Endothelial cell of umbilical vein (primary cell): ENCODE data around the gene CFAP65. TPM values are rescaled to one million over a fixed set of nuclear protein-coding genes. Genes with fewer than 3 reads are reported as not detected.

Source experiments
- BruUV-seq: library from RNA; stranded (reverse); fragments of 400-500 nt; replicated peaks from 2 replicates; lab custom pipeline; 2021; lab: Mats Ljungman, UMichigan
- CTCF ChIA-PET: fragments of 300-600, 350-600 bp; sonication (Branson Sonifier 250); formaldehyde crosslinking; loops from one replicate; lab custom pipeline; 2021; ENCODE audit warnings: antibody characterized with exemption, inconsistent platforms; lab: Charles Lee
- POLR2A ChIA-PET: fragments of 300-600, 350-600 bp; sonication (Branson Sonifier 250); formaldehyde crosslinking; loops from one replicate; lab custom pipeline; 2021; ENCODE audit warnings: antibody characterized with exemption, inconsistent platforms; lab: Charles Lee
- DNase-seq: peaks from one replicate; pipeline ENCODE4 v3.0.0-alpha.2; 2011; ENCODE audit warnings: low read depth, low spot score
- FAIRE-seq: peaks from 2 replicates; lab custom pipeline; 2011; peaks lifted over from hg19 to GRCh38; lab: Jason Lieb, UNC
- H2AFZ ChIP-seq: 2 replicates; pipeline ENCODE4 v1.6.0; 2012; ENCODE audit warnings: low read depth, low read length, control low read depth, inconsistent platforms
- H3K27ac ChIP-seq: 2 replicates; pipeline ENCODE4 v1.5.1; 2011; ENCODE audit warnings: low read depth, mild to moderate bottlenecking, control low read depth, low read length, moderate library complexity; ENCODE audit not compliant: insufficient read depth
- H3K27me3 ChIP-seq, 2 experiments: 2 replicates each; pipeline versions ENCODE4 v1.6.0 to v1.6.1; 2011; ENCODE audit warnings: low read length in 2 of 2, mixed read lengths in 1 of 2; ENCODE audit not compliant: control insufficient read depth in 2 of 2, insufficient read depth in 2 of 2
- H3K36me3 ChIP-seq, 2 experiments: 2 replicates in 1 of 2; 3 replicates in 1 of 2; pipeline ENCODE4 v1.5.1; 2011; ENCODE audit warnings: low read length in 2 of 2, mild to moderate bottlenecking in 1 of 2, moderate library complexity in 1 of 2; ENCODE audit not compliant: control insufficient read depth in 2 of 2, insufficient read depth in 2 of 2; ENCODE audit errors: extremely low read depth in 1 of 2
- H3K4me1 ChIP-seq: 3 replicates; pipeline ENCODE4 v1.5.1; 2011; ENCODE audit warnings: mild to moderate bottlenecking, low read length; ENCODE audit not compliant: control insufficient read depth, insufficient read depth; ENCODE audit errors: extremely low read depth
- H3K4me2 ChIP-seq: 2 replicates; pipeline ENCODE4 v1.6.1; 2011; ENCODE audit warnings: low read length, control low read depth, mixed read lengths; ENCODE audit not compliant: insufficient read depth
- H3K4me3 ChIP-seq, 3 experiments: fragments of 200-600 bp in 1 of 3; sonication (generic), shearing (Covaris generic) in 1 of 3; replicated peaks in 1 of 3; 2 replicates each; pipeline ENCODE4 v1.5.1; 2011 to 2016; ENCODE audit warnings: control low read depth in 3 of 3, low read length in 3 of 3, mild to moderate bottlenecking in 2 of 3, inconsistent platforms in 1 of 3, low read depth in 1 of 3, moderate library complexity in 1 of 3; ENCODE audit not compliant: insufficient read depth in 1 of 3
- H3K79me2 ChIP-seq: 2 replicates; pipeline ENCODE4 v1.6.0; 2012; ENCODE audit warnings: low read length, inconsistent platforms; ENCODE audit not compliant: control insufficient read depth, insufficient read depth
- H3K9ac ChIP-seq: replicated peaks from 2 replicates; pipeline ENCODE3; 2011; ENCODE audit warnings: low read length, control low read depth; ENCODE audit not compliant: insufficient read depth; ENCODE audit errors: extremely low read depth
- H3K9me1 ChIP-seq: replicated peaks from 3 replicates; pipeline ENCODE4 v1.6.0; 2011; ENCODE audit warnings: mild to moderate bottlenecking, low read length; ENCODE audit not compliant: control insufficient read depth, insufficient read depth; ENCODE audit errors: extremely low read depth
- H3K9me3 ChIP-seq: replicated peaks from 2 replicates; pipeline ENCODE4 v1.5.1; 2012; ENCODE audit warnings: low read length, inconsistent platforms; ENCODE audit not compliant: control insufficient read depth, insufficient read depth
- H4K20me1 ChIP-seq: replicated peaks from 2 replicates; pipeline ENCODE3; 2011; ENCODE audit warnings: mild to moderate bottlenecking, low read length; ENCODE audit not compliant: control insufficient read depth, insufficient read depth; ENCODE audit errors: extremely low read depth
- CTCF ChIP-seq, 2 donors: IDR thresholded peaks; 1 replicate in 1 of 2; 2 replicates in 1 of 2; pipeline ENCODE4 v1.5.1; 2011; ENCODE audit warnings: low read length in 2 of 2, mild to moderate bottlenecking in 2 of 2, moderate library complexity in 2 of 2, control low read depth in 1 of 2, inconsistent platforms in 1 of 2, low read depth in 1 of 2; ENCODE audit not compliant: insufficient read depth in 1 of 2; ENCODE audit errors: extremely low read depth in 1 of 2
- FOS ChIP-seq: IDR thresholded peaks from 2 replicates; pipeline ENCODE4 v1.6.1; 2011; ENCODE audit warnings: mild to moderate bottlenecking, low read length, moderate library complexity, borderline replicate concordance; ENCODE audit not compliant: insufficient read depth
- JUN ChIP-seq: IDR thresholded peaks from 2 replicates; pipeline ENCODE4 v1.6.1; 2011; ENCODE audit warnings: borderline replicate concordance, low read depth; ENCODE audit not compliant: insufficient read length, insufficient read depth
- MAX ChIP-seq: IDR thresholded peaks from 2 replicates; pipeline ENCODE4 v1.6.1; 2011; ENCODE audit not compliant: insufficient read depth, insufficient read length
- MYC ChIP-seq: IDR thresholded peaks from one replicate; pipeline ENCODE4 v1.6.1; 2011; ENCODE audit warnings: mild to moderate bottlenecking, low read depth, low read length
- dilution Hi-C: fragments of 300-500 bp; cut with MboI; formaldehyde crosslinking; loops from one replicate; pipeline ENCODE4 v1.15.0; 2019; ENCODE audit warnings: low sequenced_read_pairs; ENCODE audit not compliant: extremely low pct_ligation_motif_present
- intact Hi-C: fragments of 100-400 bp; cut with micrococcal nuclease; formaldehyde crosslinking; loops from one replicate; pipeline ENCODE4 v1.10.0; 2022
- polyA plus RNA-seq, 4 experiments: library from polyadenylated mRNA; depleted of rRNA in 3 of 4; stranded (reverse) in 3 of 4; unstranded in 1 of 4; fragments of >200 nt; gene quantifications; 2 replicates each; pipeline versions ENCODE4 v1.2.1 to v1.2.3, GENCODE V29; 2011 to 2012; ENCODE audit warnings: missing spikeins in 1 of 4
- total RNA-seq: library from RNA; stranded (reverse); gene quantifications from 2 replicates; pipeline ENCODE4 v1.2.3, GENCODE V29; 2021

Gene CFAP65
- total and polyA plus RNA-seq, 2 donors (not counting 3 experiments of a cell fraction or from before 2014, with no cell fraction given) = 0.03 TPM; not detected in 1

GRCh38 chr2:218979846-218980734 lies 61.2 kb downstream of the CFAP65 start:
- Histone ChIP-seq H3K36me3 (no peaks in the 10 kb centered on the region), H3K4me2 (peak overlapping the region; percentile 33), H2AFZ (peak overlapping the region; percentile 5), H4K20me1 (no peaks in the 10 kb centered on the region), H3K27ac (no peak overlapping the region), H3K9me3 (no peaks in the 10 kb centered on the region), H3K4me1 (peaks cover 15% of the 10 kb centered on the region), H3K79me2 (no peaks in the 10 kb centered on the region), H3K4me3 (no peak overlapping the region), H3K27me3 (peaks cover 41 to 53% of the 10 kb centered on the region in 2 experiments), H3K9ac (no peak overlapping the region), H3K9me1 (no peaks in the 10 kb centered on the region)
- intact Hi-C loops = loop anchor here (1.0 to 5.0 kb wide), 8 partner anchors 22 to 317 kb away; no protein-coding TSS in a partner anchor
- no TSS peak for BruUV-seq
- FAIRE-seq = peak; percentile 89
- peak; percentile 81 for DNase-seq
- TF ChIP-seq JUN (no peak), MAX (no peak), MYC (no peak), FOS (no peak), CTCF (IDR thresholded peaks at IDR 0.05; ENCODE audit: extremely low read depth in 1 of 2, insufficient read depth in 1 of 2, low read depth in 1 of 2, low read length in 2 of 2) (peak; percentile 91 to 98)
- dilution Hi-C loops = no loop called here
- POLR2A ChIA-PET = no interaction called here
- CTCF ChIA-PET = interaction anchor here (0.6 to 5.7 kb wide), 77 partner anchors 8 to 409 kb away, joined by 3 to 164 read pairs (median 4); partner anchors contain the start of genes CDK5R2, CFAP65, CRYBA2 and DNAJB2
